HG02610 (cell line): Measurements from ENCODE around the gene ADGRE3.

Experiments
- ATAC-seq: cut with Tn5 transposase; IDR thresholded peaks from one replicate; pipeline ENCODE4 v1.9.1; 2021; ENCODE audit warnings: mild to moderate bottlenecking, moderate library complexity; ENCODE audit not compliant: unreplicated experiment

ADGRE3 gene, protein sequence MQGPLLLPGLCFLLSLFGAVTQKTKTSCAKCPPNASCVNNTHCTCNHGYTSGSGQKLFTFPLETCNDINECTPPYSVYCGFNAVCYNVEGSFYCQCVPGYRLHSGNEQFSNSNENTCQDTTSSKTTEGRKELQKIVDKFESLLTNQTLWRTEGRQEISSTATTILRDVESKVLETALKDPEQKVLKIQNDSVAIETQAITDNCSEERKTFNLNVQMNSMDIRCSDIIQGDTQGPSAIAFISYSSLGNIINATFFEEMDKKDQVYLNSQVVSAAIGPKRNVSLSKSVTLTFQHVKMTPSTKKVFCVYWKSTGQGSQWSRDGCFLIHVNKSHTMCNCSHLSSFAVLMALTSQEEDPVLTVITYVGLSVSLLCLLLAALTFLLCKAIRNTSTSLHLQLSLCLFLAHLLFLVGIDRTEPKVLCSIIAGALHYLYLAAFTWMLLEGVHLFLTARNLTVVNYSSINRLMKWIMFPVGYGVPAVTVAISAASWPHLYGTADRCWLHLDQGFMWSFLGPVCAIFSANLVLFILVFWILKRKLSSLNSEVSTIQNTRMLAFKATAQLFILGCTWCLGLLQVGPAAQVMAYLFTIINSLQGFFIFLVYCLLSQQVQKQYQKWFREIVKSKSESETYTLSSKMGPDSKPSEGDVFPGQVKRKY

DNA sequence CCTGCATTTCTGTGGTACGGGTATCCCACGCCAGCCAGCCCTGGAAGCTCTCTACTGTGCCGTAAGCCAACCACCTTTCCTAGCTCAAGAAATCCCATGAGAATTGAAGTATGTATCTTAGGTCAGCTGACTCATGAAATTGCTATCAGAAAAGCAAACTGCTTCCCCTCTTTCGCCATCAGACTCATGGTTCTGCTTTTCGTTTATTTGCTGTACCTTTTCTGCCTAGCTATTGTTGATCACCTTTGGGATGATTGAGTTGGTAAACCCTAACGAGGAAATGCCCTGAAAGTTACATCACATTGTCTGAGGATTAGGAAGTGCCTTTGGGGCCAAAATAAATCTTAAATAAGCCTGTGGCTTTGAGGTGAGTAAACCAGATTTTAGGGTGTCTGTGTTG, at the start of gene ADGRE3:
Gene ADGRE3, minus strand, starts transcription at position 81 of the 400 bp plus-strand sequence. Its CDS starts 74 bp downstream, at position 7.
- no peak for ATAC-seq

DNA sequence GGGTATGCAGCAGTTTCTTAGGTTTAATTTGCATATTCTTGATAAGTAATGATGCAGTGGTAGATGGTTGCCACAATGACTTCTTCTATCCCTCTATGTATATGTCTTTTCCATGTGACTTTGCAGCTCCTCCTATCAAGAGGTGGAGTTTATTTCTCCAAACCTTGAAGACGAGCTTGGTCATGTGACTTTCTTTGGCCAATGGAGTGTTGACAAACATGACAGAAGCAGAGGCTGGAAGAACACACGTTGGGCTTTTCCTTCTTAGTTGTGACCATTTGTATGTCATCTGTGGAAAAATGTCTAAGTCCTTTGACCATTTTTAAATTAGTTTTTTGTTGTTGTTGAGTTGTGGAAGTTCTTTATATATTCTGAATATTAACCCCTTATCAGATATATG, 47.5 kb upstream of the ADGRE3 start:
- no peak for ATAC-seq

DNA sequence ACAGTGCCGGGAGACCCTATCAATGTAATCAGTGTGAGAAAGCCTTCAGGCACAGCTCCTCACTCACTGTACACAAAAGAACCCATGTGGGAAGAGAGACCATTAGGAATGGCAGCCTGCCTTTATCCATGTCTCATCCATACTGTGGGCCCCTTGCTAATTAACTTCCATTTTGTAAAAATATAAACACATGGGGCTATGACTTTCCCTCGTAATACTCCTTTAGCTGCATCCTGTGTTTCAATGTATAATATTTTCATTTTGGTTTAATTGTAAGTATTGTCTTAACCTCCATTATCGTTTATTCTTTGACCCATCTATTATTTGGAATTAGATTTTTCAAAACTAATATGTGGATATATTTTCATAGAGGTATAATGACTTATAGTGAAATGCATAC, 44.5 kb upstream of the ADGRE3 start:
- ATAC-seq: no peak

DNA sequence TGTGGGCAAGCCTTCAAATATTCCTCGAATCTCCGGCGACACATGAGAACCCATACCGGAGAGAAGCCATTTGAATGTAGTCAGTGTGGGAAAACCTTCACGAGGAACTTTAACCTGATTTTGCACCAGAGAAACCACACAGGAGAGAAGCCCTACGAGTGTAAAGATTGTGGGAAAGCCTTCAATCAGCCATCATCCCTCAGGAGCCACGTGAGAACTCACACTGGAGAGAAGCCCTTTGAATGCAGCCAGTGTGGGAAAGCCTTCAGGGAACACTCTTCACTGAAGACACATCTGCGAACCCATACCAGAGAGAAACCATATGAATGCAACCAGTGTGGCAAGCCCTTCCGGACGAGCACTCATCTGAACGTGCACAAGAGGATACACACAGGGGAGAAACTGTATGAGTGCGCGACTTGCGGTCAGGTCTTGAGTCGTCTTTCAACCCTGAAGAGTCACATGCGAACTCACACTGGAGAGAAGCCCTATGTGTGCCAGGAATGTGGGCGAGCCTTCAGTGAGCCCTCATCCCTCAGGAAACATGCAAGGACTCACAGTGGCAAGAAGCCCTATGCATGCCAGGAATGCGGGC, 44.0 kb upstream of the ADGRE3 start:
- no peak for ATAC-seq

DNA sequence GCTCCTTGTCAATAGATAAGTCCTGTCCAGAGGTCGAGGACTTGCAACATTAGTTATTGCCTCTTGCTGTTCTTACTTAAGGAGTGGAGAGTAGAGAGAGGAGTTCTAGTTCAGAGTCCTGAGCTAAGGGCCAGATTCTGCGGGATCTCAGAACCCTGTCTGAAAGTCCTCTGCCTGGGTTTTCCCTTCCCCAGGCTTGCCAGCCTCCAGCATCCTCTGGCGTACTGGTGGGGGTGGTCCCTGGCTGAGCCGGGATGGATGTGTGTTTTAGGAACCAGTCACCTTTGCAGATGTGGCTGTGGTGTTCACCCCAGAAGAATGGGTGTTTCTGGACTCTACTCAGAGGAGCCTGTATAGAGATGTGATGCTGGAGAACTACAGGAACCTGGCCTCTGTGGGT, 41.2 kb upstream of the ADGRE3 start:
- ATAC-seq: no peak

DNA sequence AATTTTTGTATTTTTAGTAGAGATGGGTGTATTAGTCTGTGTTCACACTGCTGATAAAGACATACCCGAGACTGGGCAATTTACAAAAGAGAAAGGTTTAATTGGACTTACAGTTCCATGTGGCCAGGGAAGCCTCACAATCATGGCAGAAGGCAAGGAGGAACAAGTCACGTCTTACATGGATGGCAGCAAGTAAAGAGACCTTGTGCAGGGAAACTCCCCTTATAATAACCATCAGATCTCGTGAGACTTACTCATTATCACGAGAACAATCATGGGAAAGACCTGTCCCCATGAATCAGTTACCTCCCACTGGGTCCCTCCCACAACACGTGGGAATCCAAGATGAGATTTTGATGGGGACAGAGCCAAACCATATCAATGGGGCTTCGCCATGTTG, 29.8 kb upstream of the ADGRE3 start:
- no peak for ATAC-seq

DNA sequence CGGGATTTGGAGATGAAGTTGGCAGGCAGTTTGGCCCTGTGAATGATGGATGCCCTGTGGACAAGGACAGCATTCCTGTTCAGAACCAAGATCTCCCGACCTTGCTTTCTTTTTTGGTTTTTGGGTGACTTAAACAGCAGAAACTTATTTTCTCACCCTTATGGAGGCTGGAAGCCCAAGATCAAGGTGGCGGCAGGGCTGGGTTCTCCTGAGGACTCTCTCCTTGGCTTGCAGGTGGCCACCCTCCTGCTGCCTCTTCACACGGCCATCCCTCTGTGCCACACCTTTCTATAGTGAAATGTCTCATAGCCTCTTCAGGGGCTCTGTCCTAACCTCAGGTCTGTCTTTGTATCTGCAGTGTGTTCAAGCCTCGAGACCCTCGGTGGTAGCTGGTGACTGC, 29.2 kb upstream of the ADGRE3 start:
- no peak for ATAC-seq

DNA sequence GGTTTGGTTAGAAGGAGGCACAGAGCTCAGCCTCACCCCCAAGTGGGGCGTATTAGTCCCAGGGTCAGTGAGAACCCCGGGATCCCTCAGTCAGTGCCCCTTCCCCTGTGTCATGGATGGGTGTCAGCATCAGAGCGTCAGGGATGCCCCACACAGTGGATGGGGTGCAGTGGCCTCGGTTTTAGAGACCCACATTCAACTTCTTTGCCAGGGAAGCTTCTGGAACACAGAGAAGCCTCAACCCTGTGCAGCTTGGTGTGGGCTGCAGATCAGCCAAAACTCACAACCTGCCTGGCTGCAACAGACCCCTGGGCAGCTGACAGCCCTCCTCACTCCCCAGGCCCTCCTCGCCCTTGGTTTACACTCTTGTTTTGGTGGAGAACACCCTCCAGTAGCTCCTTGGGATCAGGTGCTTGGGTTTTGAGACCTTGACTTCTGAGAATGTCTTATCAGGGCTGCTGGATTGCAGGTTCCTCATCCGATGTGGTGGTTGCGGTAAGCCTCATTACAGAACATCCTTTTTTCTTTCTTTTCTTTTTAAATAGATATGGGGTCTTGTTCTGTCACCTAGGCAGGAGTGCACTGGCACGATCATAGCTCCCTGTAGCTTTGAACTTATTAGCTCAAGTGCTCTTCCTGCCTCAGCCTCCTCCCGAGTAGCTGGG, 26.2 kb upstream of the ADGRE3 start:
- no peak for ATAC-seq

DNA sequence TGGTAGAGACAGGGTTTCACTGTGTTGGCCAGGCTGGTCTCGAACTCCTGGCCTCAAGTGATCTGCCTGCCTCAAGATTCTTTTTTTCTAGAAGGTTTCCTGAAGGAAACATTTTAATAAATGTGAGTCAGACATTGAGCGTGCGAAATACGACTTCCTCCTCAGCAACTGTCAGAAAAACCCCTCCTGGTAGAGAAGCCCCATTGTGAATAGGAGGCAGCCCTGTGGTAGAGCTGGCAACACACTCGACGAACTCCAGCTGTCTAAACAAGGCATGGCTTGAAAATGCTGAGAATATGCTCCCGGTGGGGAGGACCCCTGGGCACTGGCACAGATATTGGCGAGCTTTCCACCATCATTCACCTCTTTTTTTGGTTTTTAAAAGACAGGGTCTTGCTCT, 25.0 kb upstream of the ADGRE3 start:
- no peak for ATAC-seq

DNA sequence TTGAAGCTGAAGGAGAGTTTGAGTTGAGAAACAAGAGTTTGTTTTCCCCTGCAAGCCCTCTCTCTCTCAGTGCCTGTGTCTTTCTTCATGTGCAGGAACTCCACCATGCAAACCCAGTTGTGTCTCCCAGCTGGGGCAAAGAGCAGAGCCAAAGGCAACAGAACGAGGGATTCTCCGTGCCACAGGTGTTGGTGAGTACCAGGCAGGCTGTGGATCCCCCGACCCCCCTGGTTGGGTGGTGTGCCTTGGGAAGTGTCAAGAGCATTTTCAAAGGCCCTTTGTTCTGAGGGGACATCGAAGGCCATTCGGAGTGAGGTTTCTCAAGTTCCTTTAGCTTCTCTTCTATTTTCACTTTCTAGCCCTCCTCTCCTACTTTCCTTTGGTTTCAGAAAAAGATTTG, 20.8 kb upstream of the ADGRE3 start:
- no peak for ATAC-seq

DNA sequence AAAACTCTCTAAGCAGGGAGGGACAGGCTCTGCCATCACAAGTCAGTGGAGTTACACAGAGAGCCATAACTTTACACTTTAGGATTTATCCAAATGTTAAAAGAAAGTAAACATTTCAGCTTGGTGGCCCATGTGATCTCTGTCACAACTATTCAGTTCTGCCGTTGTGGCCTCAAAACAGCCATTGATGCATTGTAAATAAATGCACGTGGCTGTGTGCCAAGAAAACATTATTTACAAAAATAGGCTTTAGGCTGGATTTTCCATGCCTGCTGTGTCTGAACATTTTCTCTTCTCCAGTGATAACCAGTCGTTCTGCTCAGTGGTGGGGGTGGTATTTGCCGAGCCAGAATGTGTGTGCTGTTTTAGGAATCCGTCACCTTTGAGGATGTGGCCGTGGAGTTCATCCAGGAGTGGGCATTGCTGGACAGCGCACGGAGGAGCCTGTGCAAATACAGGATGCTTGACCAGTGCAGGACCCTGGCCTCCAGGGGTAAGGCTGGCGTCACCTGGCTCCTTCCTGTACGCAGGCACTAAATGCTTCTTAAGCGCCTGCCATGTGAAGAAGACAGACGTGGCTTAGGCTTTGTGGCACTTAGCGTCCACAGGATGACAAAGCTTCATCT, 20.1 kb upstream of the ADGRE3 start:
- ATAC-seq: no peak

DNA sequence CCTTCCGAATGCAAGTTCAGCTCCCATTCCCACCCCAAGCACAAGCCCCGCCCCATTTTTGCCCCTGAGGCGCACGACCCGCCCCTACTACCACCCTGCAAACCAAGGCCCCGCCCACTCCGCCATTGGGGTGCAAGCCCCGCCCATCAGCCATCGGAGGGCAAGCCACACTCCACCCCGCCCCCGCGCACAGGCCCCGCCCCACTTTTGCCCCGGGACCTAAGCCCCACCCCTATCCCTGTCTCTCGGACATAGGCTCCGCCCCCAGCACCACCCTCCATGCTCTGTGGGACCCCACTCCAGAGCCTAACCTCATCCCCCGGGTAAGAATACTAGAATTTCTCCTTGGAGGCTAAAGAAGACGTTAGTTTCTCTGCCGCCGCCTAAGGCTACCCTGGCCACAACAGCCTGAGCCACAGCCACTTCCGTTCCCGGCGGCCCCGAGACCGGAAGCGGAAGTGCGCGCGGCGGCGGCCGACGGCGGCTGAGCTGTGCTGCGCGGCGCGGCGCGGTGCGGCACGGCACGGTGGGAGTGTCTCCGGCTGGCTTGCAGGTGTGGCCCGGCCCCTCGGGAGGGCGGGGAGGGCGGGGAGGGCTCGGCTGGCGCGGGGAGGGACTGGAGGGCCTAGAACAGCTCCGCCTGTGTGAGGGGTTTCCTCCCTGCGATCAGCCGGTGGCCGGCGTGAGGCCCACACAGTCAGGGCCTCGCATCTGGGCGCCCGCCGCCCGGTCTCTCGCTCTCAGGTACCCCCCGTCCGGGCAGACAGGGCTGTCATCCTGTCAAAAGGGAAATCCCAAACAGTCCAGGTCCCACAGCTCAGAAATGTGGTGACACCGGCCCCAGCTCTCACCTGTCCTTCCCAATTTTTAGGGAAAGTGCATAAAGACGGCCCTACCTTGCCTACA, 15.2 kb upstream of the ADGRE3 start, which contains the start of gene ZNF333:
Gene ZNF333, plus strand, starts transcription at position 451 of the 906 bp plus-strand sequence. CDS start 3,444 bp downstream, outside the sequence.
- peak; percentile 88 for ATAC-seq

DNA sequence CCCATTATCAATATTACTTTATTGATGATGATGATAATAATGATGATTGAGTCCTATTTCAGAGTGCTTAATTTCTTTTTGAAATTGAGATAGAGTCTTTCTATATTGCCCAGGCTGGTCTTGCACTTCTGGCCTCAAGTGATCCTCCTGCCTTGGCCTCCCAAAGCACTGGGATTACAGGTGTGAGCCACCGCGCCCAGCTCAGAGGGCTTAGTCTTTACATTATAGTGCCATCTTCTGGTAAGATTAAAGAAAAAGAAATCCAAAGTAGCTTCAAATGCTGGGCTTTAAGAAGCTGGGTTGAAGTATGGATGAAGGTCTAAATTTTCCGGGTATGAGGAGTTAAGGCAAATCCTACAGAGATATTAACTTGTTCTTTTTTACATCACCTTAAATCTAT, 11.8 kb upstream of the ADGRE3 start:
- no peak for ATAC-seq

DNA sequence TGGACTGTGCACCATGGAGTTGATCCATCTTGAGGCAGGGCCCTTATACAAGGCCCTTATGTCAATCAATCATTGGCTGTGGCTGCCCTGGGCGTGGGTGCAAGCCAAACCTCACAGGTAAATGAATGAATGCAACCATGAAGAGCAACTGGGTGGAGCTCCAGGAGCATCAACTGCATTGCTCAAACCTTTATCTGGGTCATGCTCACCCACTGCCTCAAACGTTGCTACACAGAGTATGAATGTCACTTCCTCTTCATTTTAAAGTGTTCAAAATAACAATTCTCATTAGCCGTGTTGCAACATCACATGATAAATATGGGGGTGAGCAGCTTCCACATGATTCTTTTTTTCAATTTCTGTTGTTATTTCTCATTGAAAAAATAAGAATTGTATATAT, 8.8 kb upstream of the ADGRE3 start:
- ATAC-seq: no peak

DNA sequence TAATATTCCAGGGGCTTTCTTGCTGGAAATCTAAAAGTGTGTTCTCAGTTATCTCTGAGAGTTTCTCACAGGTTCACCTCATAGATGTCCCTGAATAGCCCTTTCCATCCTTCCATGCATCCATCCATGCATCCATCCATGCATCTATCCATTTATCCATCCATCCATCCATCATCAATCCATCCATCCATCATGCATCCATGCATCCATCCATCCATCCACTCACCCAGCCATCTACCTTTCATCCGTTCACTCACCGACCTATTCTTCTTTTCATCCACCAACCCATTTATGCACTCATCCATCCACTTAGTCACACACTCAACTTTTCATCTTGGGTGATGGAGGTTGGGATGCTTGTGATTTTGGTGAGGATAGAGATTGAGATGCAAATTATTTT, 7.4 kb upstream of the ADGRE3 start:
- no peak for ATAC-seq

DNA sequence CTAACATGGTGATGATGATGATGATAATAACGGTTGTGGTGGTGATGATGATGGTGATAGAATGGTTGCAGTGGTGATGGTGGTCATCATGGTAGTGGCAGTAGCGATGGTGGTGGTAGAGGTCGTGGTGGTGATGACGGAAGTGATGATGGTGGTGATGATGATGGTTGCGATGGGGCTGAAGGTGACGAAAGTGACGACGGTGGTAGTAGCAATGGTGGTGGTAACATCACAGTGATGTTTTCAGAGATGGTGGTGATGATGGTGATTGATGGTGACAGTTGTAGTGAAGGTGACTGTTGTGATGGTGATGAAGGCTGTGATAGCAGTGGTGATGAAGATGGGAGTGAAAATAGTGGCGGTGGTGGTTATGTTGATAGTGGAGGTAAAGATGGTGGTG, 3.6 kb upstream of the ADGRE3 start:
- ATAC-seq: no peak

DNA sequence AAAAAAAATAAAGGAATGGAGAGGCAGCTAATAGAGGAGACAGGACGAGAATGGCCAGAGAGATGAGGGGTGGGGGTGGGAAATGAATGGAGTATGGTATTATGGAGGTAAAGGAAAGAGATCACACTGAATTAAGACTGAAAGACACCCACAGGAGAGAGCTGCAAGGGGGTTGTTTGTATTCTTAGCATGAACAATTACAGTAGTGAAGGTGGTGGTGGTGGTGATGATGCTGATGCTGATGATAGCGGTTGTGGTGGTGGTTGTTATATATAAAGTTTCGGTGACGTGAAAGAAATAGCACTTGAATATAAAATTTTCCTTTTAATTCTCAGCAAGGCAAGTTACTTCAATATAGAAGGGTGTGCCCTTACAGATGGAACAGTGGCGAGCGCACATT, 2.8 kb upstream of the ADGRE3 start:
- no peak for ATAC-seq

DNA sequence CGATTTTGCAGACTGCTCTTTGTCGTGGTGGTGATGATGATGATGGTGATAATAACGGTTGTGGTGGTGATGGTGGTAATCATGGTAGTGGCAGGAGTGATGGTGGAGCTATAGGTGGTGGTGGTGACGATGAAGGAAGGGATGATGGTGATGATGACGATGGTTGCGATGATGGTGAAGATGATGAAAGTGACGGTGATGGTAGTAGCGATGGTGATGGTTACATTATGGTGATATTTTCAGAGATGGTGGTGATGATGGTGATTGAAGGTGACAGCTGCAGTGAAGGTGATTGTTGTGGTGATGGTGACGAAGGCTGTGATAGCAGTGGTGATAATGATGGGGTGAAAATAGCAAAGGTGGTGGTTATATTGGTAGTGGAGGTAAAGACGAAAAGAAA, 2.1 kb upstream of the ADGRE3 start:
- no peak for ATAC-seq

DNA sequence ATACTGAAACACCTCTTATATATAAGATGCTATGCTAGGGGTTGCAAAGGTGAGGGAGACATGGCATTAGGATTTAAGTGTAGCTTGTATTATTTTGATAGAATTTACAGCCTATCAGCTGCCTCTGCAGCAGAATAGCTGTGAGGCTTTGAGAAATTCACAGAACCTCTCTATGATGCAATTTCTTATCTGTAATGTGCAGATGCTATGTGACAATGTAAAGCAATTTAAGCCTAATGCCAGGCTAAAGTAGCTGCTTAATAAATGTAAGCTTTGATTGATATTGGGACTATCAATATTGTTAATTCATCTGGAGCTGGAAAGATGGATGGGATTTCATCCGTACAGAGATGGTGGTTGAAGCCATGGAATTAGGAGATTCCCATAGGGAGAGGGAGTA, 1.6 kb downstream of the ADGRE3 start:
- no peak for ATAC-seq
